NOMO-1 treated with dmso at 0.1 percent for 144 hours (cell line): ENCODE results near the gene LDAH.
"Not testable (repeated sequence)": the region's sequence is repeated elsewhere in the genome, so short reads cannot be mapped to it uniquely, and the experiment has no call there.

Experiments
- DNase-seq: peaks from one replicate; lab custom pipeline; 2025; ENCODE audit not compliant: unreplicated experiment; lab: John Stamatoyannopoulos, UW

The LDAH gene

DNA sequence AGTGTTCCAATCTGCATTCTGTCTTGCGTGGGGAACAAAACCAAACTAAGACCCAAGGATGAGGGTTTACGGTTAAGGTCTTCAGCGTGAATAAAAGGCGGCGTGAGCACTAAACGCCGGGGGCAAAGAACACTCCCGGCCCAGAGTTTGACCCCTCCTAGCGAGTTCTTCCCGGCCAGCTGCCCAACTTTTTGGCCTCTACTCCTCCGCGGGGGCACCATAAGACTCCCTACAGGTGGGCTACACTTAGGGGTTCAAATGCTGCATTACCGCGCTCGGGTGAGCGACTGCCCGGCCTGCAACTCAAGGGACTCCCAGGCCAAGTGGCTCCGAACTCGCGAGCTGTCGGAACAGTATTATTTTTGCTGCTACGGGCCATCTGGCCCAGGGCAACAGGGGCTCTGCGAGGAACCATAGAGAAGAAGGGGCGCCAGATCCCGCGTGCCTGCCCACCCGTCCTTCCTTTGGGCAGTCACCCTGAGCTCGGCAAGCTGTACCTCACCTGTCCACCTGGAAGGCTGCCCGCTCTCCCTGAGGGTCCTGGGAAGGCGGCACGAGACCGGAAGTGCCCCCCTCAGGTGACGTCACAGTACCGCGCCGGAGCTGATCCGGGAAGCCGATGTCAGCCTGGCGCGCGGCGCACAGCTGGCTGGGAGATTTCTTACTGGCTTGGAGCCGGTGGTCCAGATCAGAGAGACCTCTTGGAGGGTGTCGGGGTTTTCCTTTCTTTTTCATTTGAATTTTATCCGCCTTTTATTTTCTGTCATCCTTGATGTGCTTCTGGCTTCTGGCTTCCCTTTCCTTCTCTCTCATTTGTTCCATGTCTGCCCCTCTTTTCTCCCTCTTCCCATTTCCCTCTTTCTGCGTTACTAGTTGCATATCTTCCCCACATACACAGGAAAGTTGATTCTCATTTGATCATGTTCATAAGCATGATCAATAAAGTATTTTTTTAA lies at the start of gene LDAH:
Gene LDAH, minus strand, starts transcription at position 567 of the 956 bp plus-strand sequence. CDS start 21,638 bp downstream, outside the sequence.
- peak; percentile 59 for DNase-seq

GRCh38 chr2:20868377-20868776 lies 45.5 kb upstream of the LDAH start:
- no peak for DNase-seq

DNA sequence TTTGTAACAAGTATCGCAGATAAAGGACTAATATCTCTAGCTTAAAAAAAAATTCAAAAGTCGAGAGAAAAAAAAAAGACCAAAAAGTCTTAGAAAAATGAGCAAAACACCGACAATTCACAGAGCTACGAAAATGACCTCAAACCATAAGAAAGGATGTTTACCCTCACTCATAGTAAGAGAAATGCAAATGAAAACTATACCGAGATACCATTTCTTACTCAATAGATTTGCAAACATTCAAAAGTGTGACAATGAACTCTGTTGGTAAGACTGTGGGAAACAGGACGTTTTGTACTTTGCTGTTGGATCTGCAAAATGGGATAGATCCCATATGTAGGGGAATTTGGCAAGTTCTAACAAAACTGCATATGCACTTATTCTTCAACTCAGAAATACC lies 39.9 kb upstream of the LDAH start:
- no peak for DNase-seq

GRCh38 chr2:20855456-20855855 lies 32.6 kb upstream of the LDAH start:
- no peak for DNase-seq

- no peak for DNase-seq
These were observed 29.8 kb upstream of the LDAH start for GRCh38 chr2:20852670-20853069.

DNA sequence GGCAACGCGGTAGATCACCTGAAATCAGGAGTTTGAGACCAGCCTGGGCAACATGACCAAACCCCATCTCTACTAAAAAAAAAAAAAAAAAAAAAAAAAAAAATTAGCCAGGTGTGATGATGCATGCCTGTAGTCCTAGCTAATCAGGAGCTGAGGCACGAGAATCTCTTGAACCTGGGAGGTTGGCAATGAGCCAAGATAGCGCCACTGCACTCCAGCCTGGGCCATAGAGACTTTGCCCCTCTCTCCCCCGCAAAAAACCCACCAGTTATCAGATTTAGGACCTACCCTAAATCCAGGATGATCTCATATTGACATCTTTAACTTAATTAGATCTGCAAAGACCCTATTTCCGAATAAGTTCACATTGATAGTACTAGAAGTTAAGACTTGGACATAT lies 29.2 kb upstream of the LDAH start:
- no peak for DNase-seq

- no peak for DNase-seq
These were observed 21.3 kb upstream of the LDAH start for GRCh38 chr2:20844246-20844645.

GRCh38 chr2:20839052-20839451 lies 16.2 kb upstream of the LDAH start:
- no peak for DNase-seq

DNA sequence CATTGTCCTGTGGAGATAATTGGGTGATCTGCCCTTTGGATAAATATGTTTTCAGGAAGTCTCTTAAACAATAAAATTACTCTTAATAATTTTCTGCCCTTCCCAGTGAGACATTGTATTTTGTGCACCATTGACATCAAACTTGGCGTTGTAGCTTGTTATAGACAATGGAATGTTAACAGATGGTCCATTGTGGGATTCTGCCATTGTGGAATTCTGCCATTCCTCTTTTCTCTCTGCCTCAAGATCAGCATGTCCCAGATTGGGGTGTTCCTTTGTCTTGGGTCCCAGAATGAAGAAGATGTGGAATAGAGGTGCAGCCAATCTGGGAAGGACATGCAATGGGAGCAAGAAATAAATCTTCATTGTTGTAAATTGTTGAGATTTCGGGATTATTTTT lies 15.1 kb upstream of the LDAH start:
- no peak for DNase-seq

- no peak for DNase-seq
These were observed 13.6 kb upstream of the LDAH start for GRCh38 chr2:20836521-20836920.

DNA sequence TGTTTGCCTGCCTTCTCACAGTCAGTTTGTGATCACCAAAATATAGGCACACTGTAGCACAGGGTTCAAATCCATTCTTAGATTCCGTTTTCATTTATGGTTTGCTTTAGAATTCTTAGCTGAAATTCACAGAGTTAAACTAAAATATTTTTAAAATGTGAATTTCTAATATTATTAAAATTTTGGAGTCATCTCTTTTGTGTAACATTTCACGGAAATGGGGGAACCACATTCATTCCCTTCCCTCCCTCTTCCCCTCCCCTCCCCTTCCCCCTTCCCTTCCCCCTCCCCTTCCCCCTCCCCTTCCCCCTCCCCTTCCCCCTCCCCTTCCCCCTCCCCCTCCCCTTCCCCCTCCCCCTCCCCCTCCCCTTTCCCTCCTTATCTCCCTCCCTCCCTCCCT lies 11.4 kb upstream of the LDAH start:
- DNase-seq, result no peak

- DNase-seq, result no peak
These were observed 9.7 kb upstream of the LDAH start for GRCh38 chr2:20832606-20833005.

- DNase-seq, result no peak
These were observed 7.0 kb upstream of the LDAH start for GRCh38 chr2:20829861-20830260.

GRCh38 chr2:20823917-20824316 lies 1.0 kb upstream of the LDAH start:
- DNase-seq, result no peak

DNA sequence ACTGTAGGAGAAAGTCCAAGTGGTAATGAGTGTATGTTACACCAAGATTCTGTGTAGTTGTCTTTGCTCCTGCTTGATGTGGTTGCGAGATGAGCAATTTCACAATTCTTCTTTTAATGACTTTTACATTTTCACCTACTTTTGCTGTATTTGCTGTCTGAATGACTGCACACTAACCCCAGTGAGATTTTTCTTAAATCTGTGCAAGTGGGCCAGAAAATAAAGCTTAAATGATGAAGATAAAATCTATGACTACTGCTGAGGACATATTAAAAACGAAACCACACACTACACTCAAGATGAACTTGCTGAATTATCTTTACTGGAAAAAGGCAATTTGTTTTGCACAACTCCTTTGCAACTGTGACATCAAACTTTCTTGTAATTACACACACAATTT lies 4.1 kb downstream of the LDAH start:
- DNase-seq, result no peak

DNA sequence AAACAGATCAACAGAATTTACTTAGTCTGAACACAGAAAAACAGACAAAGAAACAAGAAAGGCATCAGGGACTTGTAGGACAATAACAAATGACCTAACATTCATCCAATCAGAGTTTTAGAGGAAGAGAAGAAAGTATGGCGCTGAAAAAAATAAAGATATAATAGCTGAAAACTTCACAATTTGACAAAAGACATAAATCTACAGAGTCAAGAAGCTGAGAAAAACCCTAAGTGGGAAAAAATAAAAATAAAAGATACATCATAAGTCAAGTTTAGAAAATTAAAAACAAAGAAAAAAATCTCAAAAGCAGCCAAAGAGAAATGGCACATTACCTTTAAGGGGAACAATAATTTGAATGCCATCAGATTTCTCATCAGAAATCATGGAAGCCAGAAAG lies 7.7 kb downstream of the LDAH start:
- DNase-seq, result no peak

GRCh38 chr2:20812779-20813178 lies 10.1 kb downstream of the LDAH start:
- no peak for DNase-seq

DNA sequence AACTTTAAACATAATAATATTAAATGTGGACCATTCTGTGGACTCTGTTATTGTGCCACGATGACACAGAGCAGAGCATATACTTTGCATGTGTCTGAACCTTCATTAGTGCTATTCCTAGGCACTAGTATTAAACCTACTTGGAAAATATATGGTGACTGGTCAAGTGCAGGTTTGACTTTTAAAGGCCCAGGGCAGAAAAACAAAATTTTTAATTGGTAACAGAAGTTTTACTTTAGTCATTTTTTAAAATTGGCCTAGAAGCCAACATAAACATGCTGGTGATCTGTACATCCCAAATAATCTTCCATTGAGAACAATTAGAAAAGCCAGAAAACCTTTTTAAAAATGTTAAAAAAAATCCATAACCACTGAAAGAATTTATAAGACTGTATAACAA lies 16.6 kb downstream of the LDAH start:
- DNase-seq, result no peak

- DNase-seq, result no peak
These were observed 18.9 kb downstream of the LDAH start for GRCh38 chr2:20803974-20804373.

GRCh38 chr2:20803226-20803682 lies 19.6 kb downstream of the LDAH start:
- DNase-seq, result no peak

- no peak for DNase-seq
These were observed 25.8 kb downstream of the LDAH start for GRCh38 chr2:20797096-20797495.

DNA sequence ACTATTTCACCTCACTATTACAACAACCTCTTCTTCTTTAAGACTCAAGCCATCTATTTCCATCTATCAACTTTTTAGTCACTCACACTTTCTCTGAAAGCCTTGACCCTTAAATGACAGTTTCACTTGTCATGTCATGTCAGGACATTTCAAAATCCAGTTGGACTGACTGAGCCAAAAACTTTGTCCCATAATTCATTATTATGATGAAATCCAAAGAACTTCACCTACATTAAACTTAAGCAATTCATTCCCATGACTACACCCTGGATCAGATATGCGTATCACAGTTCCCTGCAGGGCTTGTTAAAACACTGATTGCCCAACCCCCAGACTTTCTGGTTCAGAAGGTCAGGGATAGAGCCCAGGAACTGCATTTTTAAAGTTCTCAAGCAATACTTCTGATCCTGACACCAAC lies 26.5 kb downstream of the LDAH start:
- DNase-seq, result no peak

GRCh38 chr2:20793944-20794343 lies 29.0 kb downstream of the LDAH start:
- not testable (repeated sequence) for DNase-seq
